Upper lobe of left lung (tissue), 6 donors: ENCODE measurements around the gene FLAD1. TPM values are rescaled to one million over a fixed set of nuclear protein-coding genes. Genes with fewer than 3 reads are reported as not detected.
A peak's percentile ranks its signal among the peaks of the same experiment; 100 is the strongest.

Experiments used
- ATAC-seq, 2 donors: fragments of 200-7000 bp; cut with Tn5 transposase; one replicate each; pipeline ENCODE4 v1.9.1; 2022; ENCODE audit warnings: mild to moderate bottlenecking in 2 of 2, moderate library complexity in 2 of 2; ENCODE audit not compliant: low FRiP score in 2 of 2
- DNase-seq, 2 donors: peaks; one replicate each; pipeline ENCODE4 v3.0.0-alpha.2; 2019 to 2020
- H3K27ac ChIP-seq, 4 donors: fragments of 200-600 bp; sonication (generic); one replicate each; pipeline ENCODE4 v1.5.1; 2016 to 2019
- H3K27me3 ChIP-seq, 4 donors: fragments of 200-600 bp; sonication (generic); one replicate each; pipeline ENCODE4 v1.5.1; 2017 to 2019
- H3K36me3 ChIP-seq, 4 donors: fragments of 200-600 bp; sonication (generic); one replicate each; pipeline ENCODE4 v1.5.1; 2016 to 2019
- H3K4me1 ChIP-seq, 4 donors: fragments of 200-600 bp; sonication (generic); one replicate each; pipeline ENCODE4 v1.5.1; 2018 to 2019
- H3K4me3 ChIP-seq, 4 donors: fragments of 200-600 bp; sonication (generic); one replicate each; pipeline ENCODE4 v1.5.1; 2017 to 2019; ENCODE audit warnings: mild to moderate bottlenecking in 2 of 4, moderate library complexity in 1 of 4
- H3K9me3 ChIP-seq, 4 donors: fragments of 200-600 bp; sonication (generic); one replicate each; pipeline ENCODE4 v1.5.1; 2018 to 2019
- EP300 ChIP-seq, 4 donors: sonication (generic); formaldehyde crosslinking; IDR thresholded peaks; one replicate each; pipeline ENCODE4 v1.5.1; 2017; ENCODE audit warnings: antibody characterized with exemption in 4 of 4, control low read depth in 2 of 4
- POLR2A ChIP-seq, 4 donors: fragments of 450-650 bp; IDR thresholded peaks; one replicate each; pipeline ENCODE4 v1.5.1; 2016 to 2017; ENCODE audit warnings: antibody characterized with exemption in 4 of 4, mild to moderate bottlenecking in 2 of 4
- POLR2AphosphoS5 ChIP-seq, 2 donors: sonication (generic); formaldehyde crosslinking; IDR thresholded peaks; one replicate each; pipeline ENCODE4 v1.5.1; 2017; ENCODE audit warnings: antibody characterized with exemption in 2 of 2
- WGBS, 2 donors: methylation state at CpG; one replicate each; pipeline ENCODE4 v1.1.5; 2017 to 2018; 5-methylcytosine and 5-hydroxymethylcytosine counted together
- total RNA-seq, 6 donors: library from RNA; depleted of rRNA in 4 of 6; stranded (reverse); fragments of >200 nt in 4 of 6; gene quantifications; one replicate each; pipeline versions ENCODE4 v1.1.0 to v1.2.1, GENCODE V29; 2016 to 2021
- TF ChIP-seq, protein P1 (sequence below), 6 experiments: fragments of 450-650 bp in 4 of 6; fragments of 200-600 bp in 2 of 6; sonication (generic) in 2 of 6; IDR thresholded peaks; one replicate each; pipeline ENCODE4 v1.5.1; 2016 to 2019; ENCODE audit warnings: antibody characterized with exemption in 6 of 6
- donor health status: DM: no; HTN: no; CAD: no; lungs with moderate emphysema.
- donor health status: DM: no; HTN: yes; CAD: no; lungs with severe emphysema.

FLAD1 gene
- total RNA-seq, 6 donors from 2014 or later: 15.6 to 62.9 (median 29.8) TPM

GRCh38 chr1:155013632-155014031 is 30.5 kb downstream of the FLAD1 start:
- WGBS, 2 donors: 21 to 39% methylated on average over 6 to 7 of the region's 8 CpGs
- DNase-seq (no peak), ATAC-seq (no peak)
- Histone ChIP-seq H3K4me1 (peaks cover 61 to 85% (median 77%) of the 10 kb centered on the region in 4 donors), H3K36me3 (peaks cover 4 to 37% (median 27%) of the 10 kb centered on the region in 4 donors), H3K9me3 (no peaks in the 10 kb centered on the region), H3K27me3 (no peaks in the 10 kb centered on the region), H3K27ac (peak overlapping the region in 3 of 4 donors; percentile 96 to 100 (median 96)), H3K4me3 (no peak overlapping the region)
- TF ChIP-seq POLR2AphosphoS5 (IDR thresholded peaks at IDR 0.05): no peak
- TF ChIP-seq, protein P1, sequence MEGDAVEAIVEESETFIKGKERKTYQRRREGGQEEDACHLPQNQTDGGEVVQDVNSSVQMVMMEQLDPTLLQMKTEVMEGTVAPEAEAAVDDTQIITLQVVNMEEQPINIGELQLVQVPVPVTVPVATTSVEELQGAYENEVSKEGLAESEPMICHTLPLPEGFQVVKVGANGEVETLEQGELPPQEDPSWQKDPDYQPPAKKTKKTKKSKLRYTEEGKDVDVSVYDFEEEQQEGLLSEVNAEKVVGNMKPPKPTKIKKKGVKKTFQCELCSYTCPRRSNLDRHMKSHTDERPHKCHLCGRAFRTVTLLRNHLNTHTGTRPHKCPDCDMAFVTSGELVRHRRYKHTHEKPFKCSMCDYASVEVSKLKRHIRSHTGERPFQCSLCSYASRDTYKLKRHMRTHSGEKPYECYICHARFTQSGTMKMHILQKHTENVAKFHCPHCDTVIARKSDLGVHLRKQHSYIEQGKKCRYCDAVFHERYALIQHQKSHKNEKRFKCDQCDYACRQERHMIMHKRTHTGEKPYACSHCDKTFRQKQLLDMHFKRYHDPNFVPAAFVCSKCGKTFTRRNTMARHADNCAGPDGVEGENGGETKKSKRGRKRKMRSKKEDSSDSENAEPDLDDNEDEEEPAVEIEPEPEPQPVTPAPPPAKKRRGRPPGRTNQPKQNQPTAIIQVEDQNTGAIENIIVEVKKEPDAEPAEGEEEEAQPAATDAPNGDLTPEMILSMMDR (IDR thresholded peaks at IDR 0.05): no peak
- no peak for TF ChIP-seq EP300 (IDR thresholded peaks at IDR 0.05)
- no peak for TF ChIP-seq POLR2A (IDR thresholded peaks at IDR 0.05)

DNA sequence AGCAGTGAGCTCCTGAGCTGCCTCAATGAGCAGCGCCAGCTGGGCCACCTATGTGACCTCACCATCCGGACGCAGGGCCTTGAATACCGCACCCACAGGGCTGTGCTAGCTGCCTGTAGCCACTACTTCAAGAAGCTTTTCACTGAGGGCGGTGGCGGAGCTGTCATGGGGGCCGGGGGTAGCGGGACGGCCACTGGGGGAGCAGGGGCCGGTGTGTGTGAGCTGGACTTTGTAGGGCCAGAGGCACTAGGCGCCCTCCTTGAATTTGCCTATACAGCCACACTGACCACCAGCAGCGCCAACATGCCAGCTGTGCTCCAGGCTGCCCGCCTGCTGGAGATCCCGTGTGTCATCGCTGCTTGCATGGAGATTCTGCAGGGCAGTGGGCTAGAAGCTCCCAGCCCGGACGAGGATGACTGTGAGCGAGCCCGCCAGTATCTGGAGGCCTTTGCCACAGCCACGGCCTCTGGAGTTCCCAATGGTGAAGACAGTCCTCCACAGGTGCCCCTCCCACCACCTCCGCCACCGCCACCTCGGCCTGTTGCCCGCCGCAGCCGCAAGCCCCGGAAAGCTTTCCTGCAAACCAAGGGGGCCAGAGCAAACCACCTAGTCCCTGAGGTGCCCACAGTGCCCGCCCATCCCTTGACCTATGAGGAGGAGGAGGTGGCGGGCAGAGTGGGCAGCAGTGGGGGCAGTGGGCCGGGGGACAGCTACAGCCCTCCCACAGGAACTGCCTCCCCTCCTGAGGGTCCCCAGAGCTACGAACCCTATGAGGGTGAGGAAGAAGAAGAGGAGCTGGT is 31.8 kb downstream of the FLAD1 start:
- H3K4me1 ChIP-seq: peaks cover 67 to 76% (median 71%) of the 10 kb centered on the region in 4 donors

DNA sequence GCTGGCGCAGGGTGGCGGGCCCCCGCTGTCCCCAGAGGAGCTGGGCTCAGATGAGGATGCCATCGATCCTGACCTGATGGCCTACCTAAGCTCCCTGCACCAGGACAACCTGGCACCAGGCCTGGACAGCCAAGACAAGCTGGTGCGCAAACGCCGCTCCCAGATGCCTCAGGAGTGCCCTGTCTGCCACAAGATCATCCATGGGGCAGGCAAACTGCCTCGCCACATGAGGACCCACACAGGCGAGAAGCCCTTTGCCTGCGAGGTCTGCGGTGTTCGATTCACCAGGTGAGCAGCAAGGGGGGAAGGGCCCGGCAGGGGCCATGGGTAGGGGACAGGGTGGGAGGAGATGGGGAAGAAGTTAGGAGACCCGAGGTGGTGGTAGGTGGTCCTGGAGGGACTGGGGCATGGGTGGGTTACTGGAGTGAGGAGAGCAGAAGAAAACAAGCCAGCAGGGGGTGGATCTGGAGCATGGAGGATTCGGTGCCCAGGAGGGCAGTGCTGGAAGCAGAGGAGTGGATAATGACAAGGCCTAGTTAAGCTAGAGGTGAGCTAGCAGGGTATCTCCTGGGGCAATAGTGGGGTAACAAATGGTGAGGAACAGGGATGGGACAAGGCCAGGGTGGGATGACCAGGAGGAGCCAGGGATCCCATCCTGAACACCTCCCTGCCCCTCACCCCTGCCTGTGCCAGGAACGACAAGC is 32.5 kb downstream of the FLAD1 start:
- peaks cover 61 to 68% (median 64%) of the 10 kb centered on the region in 4 donors for H3K4me1 ChIP-seq
- peak overlapping the region in 3 of 4 donors; percentile 85 to 88 (median 85) for H3K27ac ChIP-seq
- no peak overlapping the region for H3K4me3 ChIP-seq
- TF ChIP-seq, protein P1 (IDR thresholded peaks at IDR 0.05): no peak
- TF ChIP-seq EP300 (IDR thresholded peaks at IDR 0.05) (no peak), POLR2A (IDR thresholded peaks at IDR 0.05) (no peak), POLR2AphosphoS5 (IDR thresholded peaks at IDR 0.05) (no peak)
- peaks cover 4 to 35% (median 26%) of the 10 kb centered on the region in 4 donors for H3K36me3 ChIP-seq
- ATAC-seq (no peak), DNase-seq (no peak)
- no peaks in the 10 kb centered on the region for H3K9me3 ChIP-seq
- H3K27me3 ChIP-seq: no peaks in the 10 kb centered on the region
- WGBS, 2 donors: 85 to 92% methylated on average over 11 to 15 of the region's 16 CpGs

More for the DNA sequence above, 31.8 kb downstream of the FLAD1 start:
- no peak overlapping the region for H3K4me3 ChIP-seq
- WGBS, 2 donors: 88 to 94% methylated on average over 9 to 30 of the region's 31 CpGs
- no peaks in the 10 kb centered on the region for H3K27me3 ChIP-seq
- H3K27ac ChIP-seq: peak overlapping the region in 2 of 4 donors; percentile 8 to 96
- DNase-seq (peak in 1 of 2 donors; percentile 79), ATAC-seq (no peak)
- H3K9me3 ChIP-seq: no peaks in the 10 kb centered on the region
- TF ChIP-seq POLR2A (IDR thresholded peaks at IDR 0.05) (no peak), EP300 (IDR thresholded peaks at IDR 0.05) (no peak), POLR2AphosphoS5 (IDR thresholded peaks at IDR 0.05) (no peak)
- TF ChIP-seq, protein P1 (IDR thresholded peaks at IDR 0.05): no peak
- peaks cover 4 to 37% (median 27%) of the 10 kb centered on the region in 4 donors for H3K36me3 ChIP-seq

- DNase-seq (peak in 1 of 2 donors; percentile 79), ATAC-seq (no peak)
- H3K27ac ChIP-seq: peak overlapping the region; percentile 74 to 88 (median 85)
- whole genome bisulfite sequencing, 2 donors: 86 to 98% methylated on average over 18 to 26 of the region's 26 CpGs
- H3K4me3 ChIP-seq: no peak overlapping the region
- H3K36me3 ChIP-seq: peaks cover 4 to 29% (median 23%) of the 10 kb centered on the region in 4 donors
- no peak for TF ChIP-seq EP300 (IDR thresholded peaks at IDR 0.05)
- TF ChIP-seq, protein P1 (IDR thresholded peaks at IDR 0.05): no peak
- no peak for TF ChIP-seq POLR2AphosphoS5 (IDR thresholded peaks at IDR 0.05)
- no peak for TF ChIP-seq POLR2A (IDR thresholded peaks at IDR 0.05)
- H3K27me3 ChIP-seq: no peaks in the 10 kb centered on the region
- peaks cover 55 to 62% (median 57%) of the 10 kb centered on the region in 4 donors for H3K4me1 ChIP-seq
- no peaks in the 10 kb centered on the region for H3K9me3 ChIP-seq
Observed at GRCh38 chr1:155016231-155016831, 33.2 kb downstream of the FLAD1 start.
